ENCODE data around the gene PDZRN4.
"Not testable (repeated sequence)": the region's sequence is repeated elsewhere in the genome, so short reads cannot be mapped to it uniquely, and the experiment has no call there.

Gene PDZRN4

GRCh38 chr12:41254004-41254914 is 66.1 kb downstream of the PDZRN4 start:
- DNase-seq (ENCODE audit: low read depth in 1 of 2, low spot score in 1 of 2) = no peak
- Histone ChIP-seq H3K27ac (replicated peaks) (no peak overlapping the region), H3K4me3 (replicated peaks; ENCODE audit: insufficient read depth, low read length) (no peak overlapping the region), H3K27me3 (ENCODE audit: insufficient read depth, poor library complexity, severe bottlenecking) (peaks cover 2% of the 10 kb centered on the region)
- TF ChIP-seq REST (IDR thresholded peaks at IDR 0.05; ENCODE audit: insufficient replicate concordance, low read depth) (no peak), POLR2AphosphoS5 (IDR thresholded peaks at IDR 0.05; ENCODE audit: low read depth) (no peak), SPI1 (IDR thresholded peaks at IDR 0.05; ENCODE audit: borderline replicate concordance, low read depth) (no peak), CTCF (IDR thresholded peaks at IDR 0.05; ENCODE audit: insufficient read depth, low read length) (no peak), GABPA (IDR thresholded peaks at IDR 0.05; ENCODE audit: low read depth) (no peak)

GRCh38 chr12:41263196-41263595 is 75.1 kb downstream of the PDZRN4 start:
- not testable (repeated sequence) for DNase-seq (ENCODE audit: low read depth in 1 of 2, low spot score in 1 of 2); H3K27me3 ChIP-seq (ENCODE audit: insufficient read depth, poor library complexity, severe bottlenecking); H3K27ac ChIP-seq (replicated peaks); H3K4me3 ChIP-seq (replicated peaks; ENCODE audit: insufficient read depth, low read length)

DNA sequence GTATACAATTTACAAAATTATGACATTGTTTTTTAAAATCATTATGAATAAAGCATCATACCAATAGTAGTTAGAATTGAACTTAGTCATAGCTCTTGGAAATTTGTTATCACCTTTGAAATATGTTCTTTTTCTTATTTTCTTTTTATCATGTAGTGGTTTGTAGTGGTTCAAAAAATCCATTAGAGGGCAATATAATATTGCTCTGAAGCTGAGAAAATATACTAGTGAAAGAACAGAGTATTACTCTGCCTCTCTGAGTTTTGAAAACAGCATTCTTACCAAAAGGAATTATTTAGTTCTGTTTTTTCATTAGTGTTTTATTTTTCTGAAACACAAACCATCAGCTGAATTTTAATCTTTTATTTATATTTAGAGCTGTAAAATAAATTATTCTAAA is 76.2 kb downstream of the PDZRN4 start:
- no peak for DNase-seq (ENCODE audit: low read depth in 1 of 2, low spot score in 1 of 2)
- TF ChIP-seq REST (IDR thresholded peaks at IDR 0.05; ENCODE audit: insufficient replicate concordance, low read depth) (no peak), POLR2AphosphoS5 (IDR thresholded peaks at IDR 0.05; ENCODE audit: low read depth) (no peak), CTCF (IDR thresholded peaks at IDR 0.05; ENCODE audit: insufficient read depth, low read length) (no peak), GABPA (IDR thresholded peaks at IDR 0.05; ENCODE audit: low read depth) (no peak), SPI1 (IDR thresholded peaks at IDR 0.05; ENCODE audit: borderline replicate concordance, low read depth) (no peak)
- no peak overlapping the region for H3K4me3 ChIP-seq (replicated peaks; ENCODE audit: insufficient read depth, low read length)

DNA sequence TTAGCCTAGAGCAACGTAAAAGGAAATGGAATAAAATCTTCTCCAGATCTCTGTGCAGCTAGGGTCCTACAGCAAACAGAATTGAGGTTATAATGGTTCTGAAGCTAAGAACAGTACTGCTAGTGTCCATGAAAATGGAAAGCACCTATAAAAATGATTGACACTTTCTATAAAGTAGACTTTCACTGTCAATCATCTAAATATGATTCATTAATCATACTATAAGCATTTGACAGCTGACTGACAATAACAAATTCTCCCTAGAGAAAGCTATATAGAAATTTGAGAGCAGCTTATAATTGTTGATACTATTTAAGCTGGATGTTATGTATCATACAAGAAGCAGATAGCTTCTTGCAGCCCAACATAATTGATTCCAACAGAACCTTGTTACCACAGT is 80.9 kb downstream of the PDZRN4 start:
- no peak for TF ChIP-seq POLR2AphosphoS5 (IDR thresholded peaks at IDR 0.05; ENCODE audit: low read depth)
- TF ChIP-seq SPI1 (IDR thresholded peaks at IDR 0.05; ENCODE audit: borderline replicate concordance, low read depth) = no peak
- no peak for TF ChIP-seq CTCF (IDR thresholded peaks at IDR 0.05; ENCODE audit: insufficient read depth, low read length)
- no peak for TF ChIP-seq REST (IDR thresholded peaks at IDR 0.05; ENCODE audit: insufficient replicate concordance, low read depth)
- no peak for TF ChIP-seq GABPA (IDR thresholded peaks at IDR 0.05; ENCODE audit: low read depth)
- H3K27me3 ChIP-seq (ENCODE audit: insufficient read depth, poor library complexity, severe bottlenecking) = no peaks in the 10 kb centered on the region
- no peak overlapping the region for H3K27ac ChIP-seq (replicated peaks)
- DNase-seq (ENCODE audit: low read depth in 1 of 2, low spot score in 1 of 2) = no peak
- H3K4me3 ChIP-seq (replicated peaks; ENCODE audit: insufficient read depth, low read length) = no peak overlapping the region

More for the DNA sequence above, 76.2 kb downstream of the PDZRN4 start:
- Histone ChIP-seq H3K27ac (replicated peaks) (no peak overlapping the region), H3K27me3 (ENCODE audit: insufficient read depth, poor library complexity, severe bottlenecking) (no peaks in the 10 kb centered on the region)
